ENCODE results near the gene NKX6-2. TPM values are rescaled to one million over a fixed set of nuclear protein-coding genes. Genes with fewer than 3 reads are reported as not detected.

The NKX6-2 gene
- total RNA-seq, 1 donor from 2014 or later: not detected

- no peak for DNase-seq
Observed at GRCh38 chr10:132813001-132813401, 27.1 kb upstream of the NKX6-2 start.

DNA sequence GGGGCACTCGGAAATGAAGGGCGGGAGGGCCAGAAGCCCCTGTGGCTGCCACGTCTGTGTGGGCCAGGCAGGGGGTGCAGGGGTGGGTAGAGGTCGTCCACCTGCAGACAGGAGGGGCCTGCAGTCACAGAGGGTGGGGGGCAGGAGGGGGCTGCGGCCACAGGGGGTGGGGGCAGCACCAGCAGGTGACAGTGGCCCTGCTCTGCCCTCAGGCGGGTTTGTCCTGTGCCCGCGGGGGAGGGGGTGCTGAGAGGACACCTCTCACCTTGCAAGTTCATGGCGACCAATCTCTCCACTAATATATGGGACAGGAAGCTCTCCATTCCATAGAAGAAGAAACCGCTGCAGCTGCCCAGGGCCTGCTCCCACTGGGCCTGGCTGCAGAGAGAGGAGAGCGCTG lies 26.6 kb upstream of the NKX6-2 start:
- DNase-seq: no peak

DNA sequence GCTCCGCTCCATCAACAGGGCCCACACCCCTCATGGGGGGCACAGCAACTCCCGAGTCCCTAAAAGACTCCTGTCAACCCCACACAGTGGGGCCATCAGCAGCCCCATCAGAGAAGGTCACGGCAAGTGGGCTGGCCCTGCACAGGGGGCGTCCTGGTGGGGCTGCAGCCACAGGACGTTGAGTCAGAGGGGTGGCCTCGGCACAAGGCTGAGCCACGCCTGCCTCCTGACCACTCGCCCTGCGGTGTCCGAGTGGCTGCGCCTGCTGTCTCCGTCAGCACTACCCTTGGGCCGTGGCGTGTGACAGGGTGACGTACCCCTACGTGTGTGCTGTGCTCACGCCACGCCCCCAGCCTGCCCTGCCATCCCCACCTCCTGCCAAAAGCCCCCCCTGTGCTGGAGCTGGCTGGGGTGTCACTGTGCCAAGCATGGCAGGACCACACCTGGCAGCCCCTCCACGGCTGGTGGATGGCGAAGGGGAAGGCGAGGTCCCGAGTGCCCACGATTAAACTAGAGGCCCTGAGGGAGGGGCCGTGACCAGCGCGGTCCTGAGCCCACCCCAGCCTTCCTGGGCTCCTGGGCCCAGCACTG lies 26.0 kb upstream of the NKX6-2 start:
- DNase-seq: no peak

DNA sequence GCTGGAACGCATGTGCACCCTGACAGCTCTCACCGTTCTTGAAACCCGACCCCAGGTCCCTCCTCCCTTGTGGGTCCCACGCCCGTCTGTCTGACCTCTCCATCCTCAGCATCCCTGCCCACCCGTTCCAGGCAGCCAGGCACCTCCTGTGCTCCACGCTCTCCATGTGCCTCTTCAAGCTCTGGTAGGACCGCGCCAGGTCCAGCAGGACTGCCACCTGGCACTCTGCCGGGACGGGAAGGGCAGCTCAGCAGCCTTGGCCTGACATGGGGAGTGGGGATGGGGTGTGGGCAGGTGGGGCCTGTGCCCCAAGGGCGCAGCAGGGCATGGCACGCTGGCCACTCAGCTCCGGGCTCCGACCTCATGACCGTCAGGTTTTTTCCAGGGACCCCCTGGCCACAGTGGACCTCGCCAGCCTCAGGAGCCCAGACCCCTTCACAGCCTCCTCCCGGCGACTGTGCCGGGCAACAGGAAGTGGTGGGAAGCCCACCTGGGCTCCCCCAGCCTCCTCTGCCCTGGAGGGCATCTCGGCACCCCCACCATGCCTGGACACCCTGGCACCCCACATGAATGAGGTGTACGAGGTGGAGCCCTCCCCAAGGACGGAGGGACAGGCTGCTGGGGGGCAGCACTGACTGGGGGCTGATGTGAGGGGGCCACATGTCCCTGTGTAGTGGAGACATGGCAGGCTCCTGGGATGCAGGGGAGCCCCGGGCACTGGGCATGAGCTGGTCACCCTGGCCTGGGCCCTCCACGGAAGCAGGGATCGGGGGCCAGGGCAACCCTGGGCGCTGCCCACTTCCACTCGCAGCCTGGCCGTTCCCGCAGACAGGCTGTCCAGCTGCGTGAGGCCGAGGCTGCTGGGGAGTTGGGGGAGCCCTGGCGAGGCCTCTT lies 25.1 kb upstream of the NKX6-2 start:
- DNase-seq: no peak

DNA sequence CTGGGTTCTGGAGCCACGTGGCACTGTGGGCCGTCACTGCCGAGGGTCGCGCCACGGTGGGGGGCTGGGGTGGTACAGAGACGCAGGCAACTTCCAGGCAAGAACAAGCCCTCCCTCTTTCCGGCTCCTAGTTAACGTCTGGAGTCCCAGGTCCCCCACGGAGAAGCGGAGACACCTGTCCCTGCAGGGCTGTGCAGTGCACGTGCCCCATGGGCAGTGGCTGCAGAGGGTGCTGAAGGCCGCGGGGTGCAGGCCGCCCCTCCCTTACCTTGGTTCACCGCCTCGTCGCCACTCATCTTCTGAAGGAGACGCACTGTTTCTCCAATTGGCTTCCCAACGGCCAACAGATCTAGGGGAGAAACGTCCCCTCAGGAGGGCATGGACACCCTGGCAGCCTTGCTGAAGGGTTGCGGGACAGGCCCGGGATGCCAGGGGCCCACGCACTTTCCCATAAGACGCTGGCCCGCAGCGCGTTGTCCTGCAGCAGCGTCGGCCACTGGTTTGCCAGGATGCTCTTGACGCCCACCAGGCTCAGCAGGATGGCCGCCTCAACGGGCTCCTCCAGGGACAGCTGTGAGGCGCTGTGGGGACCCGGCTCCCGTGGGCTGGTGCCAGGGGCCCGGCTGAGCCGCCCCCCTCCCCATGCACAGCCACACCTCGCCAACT lies 24.3 kb upstream of the NKX6-2 start:
- no peak for DNase-seq

GRCh38 chr10:132809232-132810140 lies 23.5 kb upstream of the NKX6-2 start:
- no peak for DNase-seq

DNA sequence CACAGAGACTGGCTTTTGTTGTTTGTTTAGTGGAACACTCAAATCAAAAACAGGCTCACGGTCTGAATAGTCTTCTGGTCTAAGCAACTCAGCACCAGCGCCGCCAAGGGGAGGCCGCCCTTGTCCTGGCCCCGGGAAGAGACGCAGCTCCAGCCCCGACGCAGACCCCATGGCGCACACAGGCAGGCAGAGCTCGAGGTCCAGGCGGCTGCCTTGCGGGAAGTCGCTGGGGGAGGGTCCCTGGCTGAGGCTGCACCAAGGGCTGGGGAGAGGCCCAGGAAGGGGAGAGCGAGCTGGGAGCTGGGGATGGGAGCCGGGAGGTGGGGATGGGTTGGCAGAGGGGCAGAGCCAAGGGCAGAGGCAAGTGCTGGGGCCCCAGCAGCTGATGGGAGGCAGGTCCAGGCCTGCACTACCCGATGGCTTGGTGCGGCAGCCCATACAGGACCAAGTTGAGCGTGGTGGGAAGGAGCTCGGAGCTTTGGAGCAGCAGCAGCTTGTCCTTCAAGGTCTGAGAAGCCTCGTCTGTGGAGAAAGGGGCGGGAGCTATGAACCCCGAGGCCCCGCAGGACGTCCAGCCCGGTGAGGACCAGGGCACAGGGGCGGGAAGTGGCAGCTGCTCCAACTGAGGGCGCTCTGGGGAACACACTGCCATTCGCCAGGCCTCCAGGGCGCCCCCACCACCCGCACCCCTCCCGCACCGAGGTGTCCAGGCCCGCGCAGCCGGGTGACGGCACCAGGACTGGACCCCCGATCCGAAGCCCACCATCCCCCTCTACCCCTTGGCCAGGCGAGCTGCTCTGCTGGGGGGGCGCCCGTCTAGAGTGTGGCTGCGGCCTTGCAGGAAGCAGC lies 22.7 kb upstream of the NKX6-2 start:
- no peak for DNase-seq

GRCh38 chr10:132807621-132808049 lies 21.7 kb upstream of the NKX6-2 start:
- no peak for DNase-seq

DNA sequence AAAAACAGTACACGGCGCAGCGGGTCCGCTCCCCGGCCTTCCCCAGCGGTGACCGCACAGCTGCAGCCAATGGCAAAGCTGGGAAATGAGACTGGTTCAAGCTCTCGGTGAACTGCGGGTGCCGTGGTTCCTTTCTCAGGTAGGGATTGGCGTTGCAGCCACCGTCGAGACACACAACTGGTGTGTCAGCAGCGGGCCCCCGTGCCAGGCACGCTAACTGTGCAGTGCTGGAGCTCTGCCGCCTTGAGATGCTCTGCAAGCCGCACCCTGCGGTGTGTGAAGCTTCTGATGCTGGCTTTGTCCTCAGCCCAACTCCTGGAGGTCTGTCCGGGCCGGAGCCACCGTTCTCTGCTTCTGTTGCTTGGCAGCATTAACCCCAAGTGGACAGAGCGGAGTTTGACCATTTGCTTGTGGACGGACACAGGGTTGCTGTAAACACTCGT lies 20.6 kb upstream of the NKX6-2 start:
- no peak for DNase-seq

DNA sequence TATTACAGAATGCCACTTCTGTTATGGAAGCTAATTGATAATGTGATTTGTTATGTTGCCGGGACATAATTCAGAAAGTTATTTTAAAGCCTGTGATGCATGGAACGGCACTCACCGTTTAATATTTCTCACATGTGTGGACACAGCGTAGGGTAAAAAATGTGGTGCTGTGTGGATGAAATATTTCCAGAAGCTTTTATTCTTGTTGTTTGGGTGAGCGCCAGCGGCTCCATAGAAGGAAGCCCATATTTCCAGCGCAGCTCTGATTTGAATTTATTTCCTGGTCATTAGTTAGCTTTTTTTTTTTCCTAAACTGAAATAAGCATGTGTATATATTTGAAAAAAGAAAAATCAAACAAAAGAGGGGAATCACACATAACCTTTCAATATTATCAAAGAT lies 20.2 kb upstream of the NKX6-2 start:
- no peak for DNase-seq

- DNase-seq: no peak
Observed at GRCh38 chr10:132805599-132805998, 19.7 kb upstream of the NKX6-2 start.

GRCh38 chr10:132804785-132805426 lies 19.0 kb upstream of the NKX6-2 start:
- DNase-seq: no peak

GRCh38 chr10:132804287-132804686 lies 18.3 kb upstream of the NKX6-2 start:
- DNase-seq: no peak

GRCh38 chr10:132803416-132804210 lies 17.7 kb upstream of the NKX6-2 start:
- DNase-seq: no peak

- no peak for DNase-seq
Observed at GRCh38 chr10:132802694-132803320, 16.9 kb upstream of the NKX6-2 start.

DNA sequence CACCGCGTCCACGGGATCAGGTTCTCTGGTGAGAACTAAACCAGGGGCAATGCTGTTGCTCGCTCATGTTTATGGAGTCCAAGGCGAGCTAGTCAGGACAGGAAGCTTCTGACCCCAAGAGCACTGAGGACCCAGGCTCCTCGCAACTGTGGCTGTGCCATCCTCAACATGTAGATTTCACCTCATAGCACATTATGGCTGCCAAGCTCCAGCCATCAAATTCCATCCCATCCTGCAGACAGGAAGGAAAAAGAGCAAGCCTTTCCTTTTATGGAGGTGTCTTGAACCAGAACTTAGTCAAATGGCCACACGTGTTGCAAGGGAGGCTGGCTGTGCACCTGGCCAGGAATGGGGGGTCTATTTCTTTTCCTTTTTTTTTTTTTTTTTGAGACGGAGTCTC lies 16.1 kb upstream of the NKX6-2 start:
- no peak for DNase-seq

DNA sequence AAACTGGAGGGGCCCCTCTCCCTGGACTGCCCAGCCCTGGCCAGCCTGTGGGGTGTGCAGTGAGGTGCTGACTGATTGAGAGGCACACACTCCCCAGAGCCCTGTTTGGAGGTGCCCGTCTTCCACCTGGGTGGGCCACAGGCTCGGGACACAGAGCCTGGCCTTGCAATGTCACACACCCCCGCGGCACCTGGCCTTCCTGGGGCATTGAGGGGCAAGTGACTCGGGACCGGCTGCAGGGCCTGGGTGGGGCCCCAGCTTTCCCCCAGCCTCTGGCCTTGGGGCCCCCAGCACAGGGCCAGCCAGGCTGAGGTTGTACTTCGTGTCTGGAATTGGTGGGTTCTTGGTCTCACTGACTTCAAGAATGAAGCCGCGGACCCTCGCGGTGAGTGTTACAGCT lies 13.9 kb upstream of the NKX6-2 start:
- DNase-seq: no peak

DNA sequence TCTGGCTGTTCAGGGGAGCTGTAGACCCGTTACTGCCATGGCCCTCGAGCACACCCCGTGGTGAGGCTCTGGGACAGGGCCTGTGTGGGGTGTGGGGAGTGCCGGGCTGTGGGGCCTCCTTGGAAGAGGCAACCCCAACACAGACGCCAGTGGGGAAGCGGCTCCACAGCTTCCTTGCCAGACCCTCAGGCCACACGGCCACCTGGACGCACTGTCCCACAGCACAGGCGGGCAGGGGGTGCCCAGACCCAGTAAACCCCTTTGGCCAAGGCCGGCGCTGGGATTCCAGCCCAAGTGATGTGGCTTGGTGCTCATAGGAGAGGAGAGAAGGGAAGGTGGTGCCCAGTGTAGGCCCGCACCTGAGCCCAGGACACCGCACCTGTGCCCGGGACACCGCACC lies 12.9 kb upstream of the NKX6-2 start:
- no peak for DNase-seq

DNA sequence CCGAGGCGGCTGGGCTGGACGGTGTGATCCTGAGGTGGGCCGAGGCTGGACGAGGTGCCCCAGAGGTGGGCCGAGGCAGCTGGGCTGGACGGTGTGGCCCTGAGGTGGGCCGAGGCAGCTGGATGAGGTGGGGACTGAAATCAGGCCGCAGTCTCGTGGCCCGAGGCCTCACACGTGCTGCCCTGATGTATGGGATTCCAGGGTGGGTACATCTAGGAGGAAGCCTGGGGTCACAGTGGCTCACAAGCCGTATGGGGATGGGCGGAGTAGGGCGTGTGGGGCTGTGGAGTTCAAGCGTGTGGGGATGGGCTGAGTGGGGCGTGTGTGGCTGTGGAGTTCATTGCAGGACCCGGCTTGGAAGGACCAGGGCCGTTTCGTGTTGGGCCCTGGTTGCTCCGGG lies 12.5 kb upstream of the NKX6-2 start:
- no peak for DNase-seq
